K562 (cell line): Measurements from ENCODE around the gene LY6G6C. TPM values are rescaled to one million over a fixed set of nuclear protein-coding genes. Genes with fewer than 3 reads are reported as not detected.
A peak's percentile ranks its signal among the peaks of the same experiment; 100 is the strongest.

ENCODE experiments used
- ARNT ChIP-seq, 2 experiments: fragments of 450-650 bp; IDR thresholded peaks; 2 replicates each; pipeline ENCODE4 v1.6.1; 2016; ENCODE audit warnings: mild to moderate bottlenecking in 1 of 2
- CBX3 ChIP-seq, 2 experiments: IDR thresholded peaks; 1 replicate in 1 of 2; 2 replicates in 1 of 2; pipeline ENCODE4 v1.6.1; 2012; ENCODE audit warnings: inconsistent platforms in 2 of 2, low read length in 2 of 2, borderline replicate concordance in 1 of 2, control low read depth in 1 of 2
- CHD2 ChIP-seq: IDR thresholded peaks from 2 replicates; pipeline ENCODE4 v1.6.1; 2011; ENCODE audit warnings: low read depth, low read length
- EHMT2 ChIP-seq: fragments of 450-650 bp; IDR thresholded peaks from 2 replicates; pipeline ENCODE4 v1.6.1; 2018; ENCODE audit warnings: antibody characterized with exemption
- ELF1 ChIP-seq: fragments of 200-800 bp; sonication (Bioruptor generic); IDR thresholded peaks from 2 replicates; pipeline ENCODE4 v1.6.1; 2016; ENCODE audit warnings: missing genetic modification characterization, missing compliant biosample characterization
- ELF4 ChIP-seq: fragments of 450-650 bp; formaldehyde crosslinking; IDR thresholded peaks from 2 replicates; pipeline ENCODE4 v1.4.0; 2022; ENCODE audit warnings: missing genetic modification characterization
- EP300 ChIP-seq: IDR thresholded peaks from 2 replicates; pipeline ENCODE4 v1.6.1; 2012; ENCODE audit warnings: low read length, improper control_type of control experiment
- EZH2 ChIP-seq: IDR thresholded peaks from 2 replicates; pipeline ENCODE4 v1.6.1; 2012; ENCODE audit warnings: low read depth, mild to moderate bottlenecking, inconsistent platforms, low read length, borderline replicate concordance
- FOXJ3 ChIP-seq: sonication (generic); formaldehyde crosslinking; IDR thresholded peaks from 2 replicates; pipeline ENCODE4 v1.4.0; 2020; ENCODE audit warnings: mild to moderate bottlenecking, missing genetic modification reagents
- HDAC8 ChIP-seq: fragments of 450-650 bp; IDR thresholded peaks from 2 replicates; pipeline ENCODE4 v1.6.1; 2016; ENCODE audit warnings: mild to moderate bottlenecking, missing genetic modification characterization, moderate library complexity, missing compliant biosample characterization
- JUNB ChIP-seq: fragments of 450-650 bp; formaldehyde crosslinking; conservative IDR thresholded peaks from 2 replicates; pipeline ENCODE4 v1.4.0; 2020; ENCODE audit warnings: mild to moderate bottlenecking
- KLF10 ChIP-seq: fragments of 250-450 bp; sonication (Bioruptor Pico); IDR thresholded peaks from 2 replicates; pipeline ENCODE4 v1.6.1; 2021; ENCODE audit warnings: matching md5 sums
- LARP7 ChIP-seq: fragments of 450-650 bp; IDR thresholded peaks from 2 replicates; pipeline ENCODE4 v1.6.1; 2016
- NR3C1 ChIP-seq: sonication (generic); formaldehyde crosslinking; IDR thresholded peaks from 2 replicates; pipeline ENCODE4 v1.8.1; 2022; ENCODE audit warnings: missing genetic modification reagents
- PATZ1 ChIP-seq: fragments of 250-450 bp; sonication (Bioruptor Pico); IDR thresholded peaks from 2 replicates; pipeline ENCODE4 v1.5.0; 2020; ENCODE audit warnings: mild to moderate bottlenecking, borderline replicate concordance
- PHF20 ChIP-seq: fragments of 450-650 bp; IDR thresholded peaks from 2 replicates; pipeline ENCODE4 v1.6.1; 2018; ENCODE audit not compliant: partially characterized antibody
- SRSF3 ChIP-seq: fragments of 200-400 bp; formaldehyde crosslinking; IDR thresholded peaks from 2 replicates; pipeline ENCODE4 v1.6.1; 2016; ENCODE audit warnings: mild to moderate bottlenecking, low read length, moderate library complexity; ENCODE audit not compliant: insufficient read depth
- ZBTB17 ChIP-seq: fragments of 450-650 bp; formaldehyde crosslinking; IDR thresholded peaks from 2 replicates; pipeline ENCODE4 v1.4.0; 2020; ENCODE audit warnings: mild to moderate bottlenecking
- ZBTB33 ChIP-seq: sonication (generic); formaldehyde crosslinking; IDR thresholded peaks from 2 replicates; pipeline ENCODE4 v1.8.1; 2023; ENCODE audit warnings: mild to moderate bottlenecking, missing genetic modification reagents
- ZBTB7A ChIP-seq: IDR thresholded peaks from 2 replicates; pipeline ENCODE4 v1.6.1; 2011; ENCODE audit warnings: low read depth, mild to moderate bottlenecking, low read length, moderate library complexity, borderline replicate concordance; ENCODE audit not compliant: control insufficient read depth
- polyA plus RNA-seq, 8 experiments: library from polyadenylated mRNA; depleted of rRNA in 4 of 8; stranded (reverse) in 5 of 8; unstranded in 3 of 8; fragments of >200 nt; fragmentation: Nextera tagmentation in 2 of 8; fragmentation: Illumina TruSeq in 1 of 8; extraction: Ambion mirVana in 2 of 8; extraction: Trizol in 1 of 8; gene quantifications; 2 replicates each; pipeline versions ENCODE4 v1.2.1 to v1.2.3, GENCODE V29; 2011 to 2014; ENCODE audit warnings: inconsistent platforms in 1 of 8, missing spikeins in 1 of 8
- total RNA-seq, 7 experiments: library from RNA; depleted of rRNA in 6 of 7; stranded (reverse); fragments of >200 nt in 6 of 7; fragmentation: Illumina TruSeq in 2 of 7; extraction: Trizol in 2 of 7; gene quantifications; 2 replicates each; pipeline versions ENCODE4 v1.2.1 to v1.2.3, GENCODE V29; 2011 to 2021; ENCODE audit warnings: low replicate concordance in 1 of 7
- TF ChIP-seq, protein P1 (sequence below): fragments of 250-450 bp; sonication (Bioruptor Pico); IDR thresholded peaks from 2 replicates; pipeline ENCODE4 v1.4.0; 2020; ENCODE audit warnings: mild to moderate bottlenecking

Gene LY6G6C
- total and polyA plus RNA-seq, 9 of the 15 experiments (the other 6 are each of a cell fraction or from before 2014, with no cell fraction given), result 0.06 to 0.20 TPM; not detected in 7

- peak; percentile 98 for TF ChIP-seq ELF4 (CRISPR knock-in tag)
- TF ChIP-seq LARP7, result peak; percentile 10; the same call in 1 of the 2 replicates
- TF ChIP-seq, protein P1, sequence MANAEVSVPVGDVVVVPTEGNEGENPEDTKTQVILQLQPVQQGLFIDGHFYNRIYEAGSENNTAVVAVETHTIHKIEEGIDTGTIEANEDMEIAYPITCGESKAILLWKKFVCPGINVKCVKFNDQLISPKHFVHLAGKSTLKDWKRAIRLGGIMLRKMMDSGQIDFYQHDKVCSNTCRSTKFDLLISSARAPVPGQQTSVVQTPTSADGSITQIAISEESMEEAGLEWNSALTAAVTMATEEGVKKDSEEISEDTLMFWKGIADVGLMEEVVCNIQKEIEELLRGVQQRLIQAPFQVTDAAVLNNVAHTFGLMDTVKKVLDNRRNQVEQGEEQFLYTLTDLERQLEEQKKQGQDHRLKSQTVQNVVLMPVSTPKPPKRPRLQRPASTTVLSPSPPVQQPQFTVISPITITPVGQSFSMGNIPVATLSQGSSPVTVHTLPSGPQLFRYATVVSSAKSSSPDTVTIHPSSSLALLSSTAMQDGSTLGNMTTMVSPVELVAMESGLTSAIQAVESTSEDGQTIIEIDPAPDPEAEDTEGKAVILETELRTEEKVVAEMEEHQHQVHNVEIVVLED (CRISPR knock-in tag), result peak; percentile 24; the same call in 1 of the 2 replicates
- no peak for TF ChIP-seq NR3C1 (CRISPR knock-in tag)
- TF ChIP-seq CHD2, result 0 out of 2 replicates have a peak, but pooled peaks have one; percentile 25
- peak; percentile 78; the same call in 1 of the 2 replicates for TF ChIP-seq ZBTB17 (CRISPR knock-in tag)
- TF ChIP-seq EZH2, result no peak
- TF ChIP-seq KLF10, result 0 out of 2 replicates have a peak, but pooled peaks have one; percentile 62
- no peak for TF ChIP-seq ZBTB7A
- no peak for TF ChIP-seq ZBTB33
- peak; percentile 91 for TF ChIP-seq JUNB (CRISPR knock-in tag)
- TF ChIP-seq SRSF3, result no peak
- no peak for TF ChIP-seq FOXJ3 (CRISPR knock-in tag)
- peak; percentile 14; the same call in 1 of the 2 replicates for TF ChIP-seq PATZ1 (CRISPR knock-in tag)
- TF ChIP-seq CBX3 (IDR thresholded peaks at IDR 0.05; ENCODE audit: borderline replicate concordance in 1 of 2, low read length in 2 of 2), result peak in 1 of 2 experiments; percentile 92; a peak in 2 of 3 replicates
- TF ChIP-seq EP300, result peak; percentile 67
- no peak for TF ChIP-seq PHF20
- no peak for TF ChIP-seq EHMT2
- no peak for TF ChIP-seq ARNT (IDR thresholded peaks at IDR 0.05)
- no peak for TF ChIP-seq ELF1 (tag)
- TF ChIP-seq HDAC8 (tag), result 0 out of 2 replicates have a peak, but pooled peaks have one; percentile 46
Measured at GRCh38 chr6:31736021-31736767, 14.6 kb upstream of the LY6G6C start, which contains the start of gene CLIC1 (continued).
